GM12873 (cell line): ENCODE results near the gene NOTO.

ENCODE experiments used
- TF ChIP-seq, protein P1 (sequence below): IDR thresholded peaks from 2 replicates; pipeline ENCODE4 v1.5.1; 2012; ENCODE audit warnings: low read depth, mild to moderate bottlenecking, moderate library complexity, low read length, control low read depth; ENCODE audit not compliant: insufficient read depth; ENCODE audit errors: missing control alignments

Gene NOTO

DNA sequence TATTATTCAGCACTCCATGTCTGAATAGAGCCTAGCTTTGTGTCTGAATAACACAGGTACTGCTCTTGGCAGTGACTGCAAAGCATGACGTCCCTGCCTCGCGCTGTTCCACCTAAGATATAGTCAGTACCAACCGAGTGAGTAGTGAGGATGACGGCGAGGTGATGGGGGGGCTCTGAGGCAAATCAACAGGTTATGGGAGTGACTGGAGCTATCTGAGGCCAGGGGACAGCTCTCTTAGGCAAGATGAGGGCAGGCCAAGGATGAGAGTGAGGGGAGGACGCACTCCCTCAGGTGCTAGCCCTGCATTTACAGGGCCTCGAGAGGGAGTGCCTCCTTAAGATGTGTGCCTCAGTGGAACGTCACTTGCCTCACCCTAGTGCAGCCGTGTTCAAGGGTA is 28.1 kb upstream of the NOTO start:
- TF ChIP-seq, protein P1, sequence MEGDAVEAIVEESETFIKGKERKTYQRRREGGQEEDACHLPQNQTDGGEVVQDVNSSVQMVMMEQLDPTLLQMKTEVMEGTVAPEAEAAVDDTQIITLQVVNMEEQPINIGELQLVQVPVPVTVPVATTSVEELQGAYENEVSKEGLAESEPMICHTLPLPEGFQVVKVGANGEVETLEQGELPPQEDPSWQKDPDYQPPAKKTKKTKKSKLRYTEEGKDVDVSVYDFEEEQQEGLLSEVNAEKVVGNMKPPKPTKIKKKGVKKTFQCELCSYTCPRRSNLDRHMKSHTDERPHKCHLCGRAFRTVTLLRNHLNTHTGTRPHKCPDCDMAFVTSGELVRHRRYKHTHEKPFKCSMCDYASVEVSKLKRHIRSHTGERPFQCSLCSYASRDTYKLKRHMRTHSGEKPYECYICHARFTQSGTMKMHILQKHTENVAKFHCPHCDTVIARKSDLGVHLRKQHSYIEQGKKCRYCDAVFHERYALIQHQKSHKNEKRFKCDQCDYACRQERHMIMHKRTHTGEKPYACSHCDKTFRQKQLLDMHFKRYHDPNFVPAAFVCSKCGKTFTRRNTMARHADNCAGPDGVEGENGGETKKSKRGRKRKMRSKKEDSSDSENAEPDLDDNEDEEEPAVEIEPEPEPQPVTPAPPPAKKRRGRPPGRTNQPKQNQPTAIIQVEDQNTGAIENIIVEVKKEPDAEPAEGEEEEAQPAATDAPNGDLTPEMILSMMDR, result no peak

DNA sequence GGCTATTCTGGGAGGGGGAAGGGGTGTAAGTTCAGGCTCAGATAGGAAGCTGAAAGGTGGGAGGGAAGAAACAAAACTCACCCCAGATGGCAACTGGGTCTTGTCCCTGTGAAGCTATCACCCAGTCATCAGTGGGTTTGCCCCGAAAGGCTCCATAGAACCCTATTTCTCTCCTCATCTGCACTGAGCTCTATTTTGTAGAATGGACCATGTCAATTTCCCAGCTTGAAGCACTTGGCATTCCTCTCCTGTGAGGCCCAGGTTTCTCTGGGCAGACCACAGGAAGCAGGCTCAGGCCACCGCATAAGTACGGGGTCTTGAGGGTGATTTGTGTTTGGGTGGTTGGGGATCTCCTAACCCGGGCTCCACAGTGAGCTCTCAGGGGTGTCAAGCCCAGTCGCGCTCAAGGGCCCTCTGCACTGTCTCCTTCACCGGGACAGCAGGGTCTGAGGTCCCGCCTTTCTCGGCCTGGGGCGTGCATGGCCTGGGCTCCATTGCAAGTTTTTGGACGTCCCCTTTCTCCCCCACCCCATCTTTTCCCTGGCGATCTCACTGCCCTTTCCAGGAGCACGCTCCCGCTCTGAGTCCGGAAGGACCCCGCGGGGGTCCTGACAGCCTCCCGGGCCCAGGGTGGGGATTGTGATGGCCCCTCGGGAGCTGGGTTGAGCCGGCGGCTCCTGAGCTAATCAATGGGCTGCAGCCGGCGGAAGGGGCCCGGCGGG is 27.3 kb upstream of the NOTO start:
- TF ChIP-seq, protein P1, result no peak

DNA sequence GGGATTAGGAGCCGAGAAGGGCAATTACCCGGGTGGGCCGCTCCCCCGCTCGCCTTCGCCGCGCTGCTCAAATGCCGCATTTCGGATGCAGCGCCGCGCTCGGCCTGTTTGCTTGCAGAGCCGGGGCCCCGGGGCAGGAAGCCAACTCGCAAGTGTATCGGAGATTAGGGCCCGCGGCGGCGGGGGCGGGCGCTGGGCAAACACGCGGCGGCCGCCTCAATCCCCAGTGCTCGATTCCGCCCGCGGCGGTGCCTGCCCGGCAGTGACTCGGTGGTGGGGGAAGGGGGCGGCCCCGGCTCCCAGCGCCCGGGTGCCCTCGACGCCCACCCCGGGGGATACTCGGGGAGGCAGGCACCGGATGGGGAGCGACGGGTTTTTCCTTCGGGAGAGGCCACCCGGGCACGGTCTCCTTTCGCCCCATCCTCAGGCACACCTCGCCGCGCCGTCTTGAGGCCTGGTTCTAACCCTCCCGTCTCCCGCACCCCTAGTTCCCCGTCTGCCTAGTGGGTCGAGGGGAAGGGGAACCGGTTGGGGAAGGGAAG is 26.6 kb upstream of the NOTO start:
- TF ChIP-seq, protein P1, result no peak

DNA sequence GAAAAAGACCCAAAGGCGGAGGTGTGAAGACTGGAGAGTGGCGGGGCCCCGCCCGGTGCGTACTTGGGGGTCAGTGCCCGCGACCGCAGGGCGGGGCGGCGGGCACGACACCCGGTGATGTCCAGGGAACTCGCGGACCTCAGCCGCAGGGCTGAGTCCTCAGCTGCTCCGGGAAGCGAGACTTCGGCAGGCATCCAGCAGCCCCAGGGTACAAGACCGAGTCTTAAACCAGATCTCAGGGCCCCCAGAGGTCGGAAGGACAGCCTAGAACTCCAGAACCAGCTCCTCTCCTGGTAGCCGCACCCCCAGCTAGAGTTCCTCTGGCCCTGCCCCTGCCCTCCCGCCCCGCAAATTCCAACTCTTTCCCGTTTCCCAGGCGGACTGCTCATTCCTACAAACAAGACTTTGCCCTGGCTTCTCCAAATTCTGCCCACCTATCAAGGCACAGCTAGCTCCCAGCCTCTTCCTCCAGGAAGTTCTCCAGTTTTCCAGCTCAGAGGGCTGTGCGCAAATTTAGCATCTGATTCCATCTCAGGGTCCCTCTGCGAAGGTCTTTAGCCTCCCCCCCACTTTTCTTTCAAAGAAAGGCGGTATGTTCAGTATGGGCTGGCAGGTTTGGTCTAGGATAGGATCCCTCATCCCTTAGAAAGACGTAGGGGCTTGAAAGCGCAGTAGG is 26.0 kb upstream of the NOTO start:
- TF ChIP-seq, protein P1, result no peak

DNA sequence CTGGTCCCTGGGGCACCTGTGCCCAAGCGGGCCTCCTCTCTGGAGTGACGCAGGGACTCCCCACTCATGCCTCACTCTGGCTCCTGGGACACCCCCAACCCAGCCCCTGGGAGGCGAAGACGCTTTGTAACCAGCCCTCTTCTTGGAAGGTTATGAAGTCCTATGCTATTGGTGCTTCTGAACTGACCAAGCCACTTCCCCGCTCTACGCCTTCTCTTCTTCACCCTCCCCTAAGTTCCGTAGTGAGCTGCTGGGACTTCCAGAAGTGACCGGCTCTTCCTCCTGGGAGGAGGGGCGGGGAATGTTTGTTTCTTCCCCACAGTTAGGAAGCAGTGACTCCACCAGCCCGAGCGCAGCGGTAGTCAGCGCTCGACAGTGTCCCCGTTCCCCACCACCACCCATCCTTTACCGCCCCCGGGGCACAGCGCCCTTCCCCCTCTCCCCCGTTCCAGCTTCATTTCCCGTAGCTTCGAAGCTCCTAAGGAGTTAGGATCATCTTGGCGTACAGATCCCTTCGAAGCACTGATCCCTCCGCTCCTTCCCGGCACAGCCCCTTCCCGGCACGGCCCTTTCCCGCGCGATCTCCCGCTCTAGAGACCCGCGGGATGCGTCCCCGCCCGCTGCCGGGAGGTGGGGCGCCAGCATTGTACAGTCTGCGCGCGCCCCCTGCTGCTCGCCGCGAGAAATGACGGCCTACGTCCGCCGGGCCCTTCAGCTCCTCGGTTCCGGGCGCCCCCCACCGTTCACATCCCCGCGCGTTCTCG is 25.3 kb upstream of the NOTO start:
- TF ChIP-seq, protein P1, result peak; percentile 89

DNA sequence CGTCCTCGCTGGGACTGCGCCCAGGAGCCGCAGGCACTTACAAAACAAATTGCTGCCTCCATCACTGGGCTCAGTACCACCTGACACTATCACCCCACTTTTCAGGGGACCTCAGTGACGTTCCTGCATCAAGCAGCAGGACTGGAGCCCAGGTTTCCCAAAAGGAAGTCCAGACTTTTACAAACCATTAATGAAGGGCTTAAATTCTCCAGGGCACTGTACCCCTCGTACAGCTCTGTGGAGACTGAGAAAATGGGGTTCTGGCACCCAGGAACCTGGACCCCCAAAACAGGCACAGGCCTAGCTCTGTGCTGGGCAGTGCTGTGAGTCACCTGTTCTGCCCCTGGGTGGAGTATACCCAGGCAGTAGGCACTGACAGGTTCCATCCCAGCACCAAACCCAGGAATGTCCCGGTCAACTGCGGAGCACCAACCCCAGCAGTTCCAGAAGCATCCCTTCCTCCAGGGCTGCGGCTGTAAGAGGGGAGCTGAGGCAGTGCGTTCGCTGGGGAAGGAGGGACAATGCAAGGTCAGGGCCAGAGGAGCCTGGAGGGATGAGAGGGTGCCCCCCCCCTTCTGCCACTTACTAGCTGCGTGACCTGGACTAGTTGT is 24.6 kb upstream of the NOTO start:
- TF ChIP-seq, protein P1, result no peak
